ENCODE measurements around the gene GLYR1.

The GLYR1 gene

DNA sequence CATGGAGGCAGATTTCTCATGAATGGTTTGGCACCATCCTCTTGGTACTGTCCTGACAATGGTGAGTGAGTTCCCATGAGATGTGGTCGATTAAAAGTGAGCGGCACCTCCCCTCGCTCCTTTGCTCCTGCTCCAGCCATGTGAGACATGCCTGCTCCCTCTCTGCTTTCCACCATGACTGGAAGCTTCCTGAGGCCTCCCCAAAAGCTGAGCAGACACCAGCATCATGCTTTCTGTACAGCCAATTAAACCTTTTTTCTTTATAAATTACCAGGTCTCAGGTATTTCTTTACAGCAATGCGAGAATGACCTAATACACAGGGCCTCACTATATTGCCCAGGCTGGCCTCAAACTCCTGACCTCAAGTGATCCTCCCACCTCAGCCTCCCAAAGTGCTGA, 92.2 kb downstream of the GLYR1 start:
- DNase-seq: no peak

- DNase-seq: no peak
Observed at GRCh38 chr16:4753227-4753626, 93.9 kb downstream of the GLYR1 start.
